Central memory CD8-positive, alpha-beta T cell (primary cell): ENCODE results near the gene PON2.
A peak's percentile ranks its signal among the peaks of the same experiment; 100 is the strongest.

Experiments
- ATAC-seq: fragments of 150-1000 bp; cut with Tn5 transposase; replicated peaks from 2 replicates; pipeline ENCODE4 v1.10.0; 2022; ENCODE audit warnings: mild to moderate bottlenecking, moderate FRiP score, moderate number of reproducible peaks; ENCODE audit not compliant: poor library complexity, severe bottlenecking; ENCODE audit errors: extremely low read depth
- DNase-seq, 2 donors: peaks; one replicate each; pipeline ENCODE4 v3.0.0; 2021; ENCODE audit warnings: low spot score in 2 of 2
- H3K27ac Mint-ChIP-seq: one replicate; pipeline ENCODE4 v1.8.0; 2022; ENCODE audit warnings: low read depth, mild to moderate bottlenecking, moderate library complexity, mixed read lengths
- H3K27me3 Mint-ChIP-seq: one replicate; pipeline ENCODE4 v1.8.0; 2022; ENCODE audit warnings: mixed read lengths
- H3K36me3 Mint-ChIP-seq: one replicate; pipeline ENCODE4 v1.8.0; 2022; ENCODE audit warnings: mild to moderate bottlenecking, moderate library complexity, mixed read lengths; ENCODE audit not compliant: insufficient read depth
- H3K4me1 Mint-ChIP-seq: one replicate; pipeline ENCODE4 v1.8.0; 2022; ENCODE audit warnings: mixed read lengths
- H3K4me3 Mint-ChIP-seq: one replicate; pipeline ENCODE4 v1.8.0; 2022; ENCODE audit warnings: mild to moderate bottlenecking, moderate library complexity, mixed read lengths
- H3K9me3 Mint-ChIP-seq: one replicate; pipeline ENCODE4 v1.8.0; 2022; ENCODE audit warnings: mixed read lengths

The PON2 gene

GRCh38 chr7:95433952-95434556 is 774 bp downstream of the PON2 start:
- no peak for DNase-seq
- Mint-ChIP-seq H3K27me3 (no peaks in the 10 kb centered on the region), H3K36me3 (peaks cover 4% of the 10 kb centered on the region), H3K9me3 (no peaks in the 10 kb centered on the region), H3K4me1 (peaks cover 12% of the 10 kb centered on the region), H3K4me3 (peak overlapping the region; percentile 85), H3K27ac (peak overlapping the region; percentile 87)
- ATAC-seq, result no peak

GRCh38 chr7:95433129-95433528 is 1.7 kb downstream of the PON2 start:
- ATAC-seq (no peak), DNase-seq (no peak)
- H3K9me3 Mint-ChIP-seq, result no peaks in the 10 kb centered on the region
- peaks cover 12% of the 10 kb centered on the region for H3K4me1 Mint-ChIP-seq
- H3K4me3 Mint-ChIP-seq, result no peak overlapping the region
- peaks cover 4% of the 10 kb centered on the region for H3K36me3 Mint-ChIP-seq
- H3K27ac Mint-ChIP-seq, result no peak overlapping the region
- H3K27me3 Mint-ChIP-seq, result no peaks in the 10 kb centered on the region

DNA sequence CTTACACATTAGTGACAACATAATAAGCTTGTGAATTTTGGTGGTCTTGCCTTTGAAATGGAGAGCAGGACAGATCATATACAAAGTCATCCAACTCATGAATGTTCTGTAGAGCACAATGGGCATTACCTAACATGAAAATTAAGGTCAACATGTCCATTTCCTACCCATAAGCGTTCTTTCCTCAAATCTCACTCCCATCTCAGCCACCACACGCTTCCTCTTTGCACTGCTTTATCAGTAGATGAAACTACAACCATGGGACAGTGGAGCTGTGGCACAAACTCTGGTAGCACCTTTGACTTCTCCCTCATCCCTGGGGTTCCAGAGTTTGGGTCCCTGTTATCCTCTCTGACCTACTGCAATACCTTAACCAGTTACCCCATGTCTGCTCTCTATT is 2.2 kb downstream of the PON2 start:
- ATAC-seq, result no peak
- H3K27me3 Mint-ChIP-seq, result no peaks in the 10 kb centered on the region
- H3K4me3 Mint-ChIP-seq, result no peak overlapping the region
- H3K9me3 Mint-ChIP-seq, result no peaks in the 10 kb centered on the region
- H3K36me3 Mint-ChIP-seq, result peaks cover 4% of the 10 kb centered on the region
- DNase-seq, result no peak
- peaks cover 12% of the 10 kb centered on the region for H3K4me1 Mint-ChIP-seq
- no peak overlapping the region for H3K27ac Mint-ChIP-seq

DNA sequence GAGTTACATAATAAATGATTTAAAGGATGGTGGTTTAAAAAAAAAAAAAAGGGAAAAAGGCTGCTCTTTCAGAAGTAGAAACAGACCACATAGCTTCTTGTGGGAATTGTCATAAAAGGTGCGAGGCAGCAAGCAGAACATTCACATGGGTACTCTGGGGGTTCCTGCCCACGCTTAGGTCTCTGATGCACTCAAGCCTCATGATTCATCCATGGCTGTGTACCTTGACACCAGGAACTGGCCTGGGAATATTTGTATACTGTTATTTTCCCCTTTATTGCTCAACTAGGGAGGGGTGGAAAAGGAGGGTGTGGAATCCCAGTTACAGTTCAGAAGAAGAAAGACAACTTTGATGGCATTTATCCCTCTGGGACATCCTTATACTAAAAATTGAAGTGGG is 4.0 kb downstream of the PON2 start:
- DNase-seq (no peak), ATAC-seq (no peak)
- Mint-ChIP-seq H3K9me3 (no peaks in the 10 kb centered on the region), H3K27me3 (no peaks in the 10 kb centered on the region), H3K36me3 (peaks cover 4% of the 10 kb centered on the region), H3K4me1 (peaks cover 12% of the 10 kb centered on the region), H3K4me3 (no peak overlapping the region), H3K27ac (no peak overlapping the region)

- H3K9me3 Mint-ChIP-seq, result no peaks in the 10 kb centered on the region
- peaks cover 5% of the 10 kb centered on the region for H3K4me1 Mint-ChIP-seq
- ATAC-seq (no peak), DNase-seq (no peak)
- H3K4me3 Mint-ChIP-seq, result no peak overlapping the region
- peaks cover 1% of the 10 kb centered on the region for H3K36me3 Mint-ChIP-seq
- no peaks in the 10 kb centered on the region for H3K27me3 Mint-ChIP-seq
- H3K27ac Mint-ChIP-seq, result no peak overlapping the region
Measured at GRCh38 chr7:95429241-95429990, 5.4 kb downstream of the PON2 start.

DNA sequence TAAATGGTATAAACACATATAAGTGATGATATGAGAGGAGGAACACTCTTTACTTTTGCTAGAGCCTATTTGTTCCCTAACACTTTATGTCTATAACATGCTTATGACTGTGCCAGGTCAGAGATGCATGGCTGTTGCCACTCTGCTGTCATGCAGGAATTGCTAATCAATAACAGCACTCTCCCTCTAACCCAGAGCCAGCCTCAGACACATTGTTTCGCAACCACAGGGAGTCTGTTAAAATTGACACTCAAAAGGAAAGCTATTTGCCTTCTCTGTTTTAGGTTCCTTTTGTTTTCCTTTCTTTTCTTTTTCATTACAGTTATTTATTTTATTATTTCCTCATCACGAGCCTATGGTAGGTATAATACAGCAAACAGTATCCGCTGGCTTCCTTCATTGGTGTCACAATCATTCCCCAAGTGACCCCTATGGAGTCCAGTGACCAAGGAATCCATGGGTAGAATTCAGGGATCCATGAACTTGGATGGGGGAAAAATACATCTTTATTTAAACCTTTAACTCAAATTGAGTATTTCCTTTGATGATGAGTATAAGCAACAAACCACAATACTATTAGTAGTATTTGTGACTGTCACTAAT is 6.8 kb downstream of the PON2 start:
- DNase-seq, result no peak
- H3K27me3 Mint-ChIP-seq, result no peaks in the 10 kb centered on the region
- H3K36me3 Mint-ChIP-seq, result peaks cover 1% of the 10 kb centered on the region
- H3K9me3 Mint-ChIP-seq, result no peaks in the 10 kb centered on the region
- no peak overlapping the region for H3K4me3 Mint-ChIP-seq
- no peak overlapping the region for H3K27ac Mint-ChIP-seq
- no peaks in the 10 kb centered on the region for H3K4me1 Mint-ChIP-seq
- ATAC-seq, result no peak

DNA sequence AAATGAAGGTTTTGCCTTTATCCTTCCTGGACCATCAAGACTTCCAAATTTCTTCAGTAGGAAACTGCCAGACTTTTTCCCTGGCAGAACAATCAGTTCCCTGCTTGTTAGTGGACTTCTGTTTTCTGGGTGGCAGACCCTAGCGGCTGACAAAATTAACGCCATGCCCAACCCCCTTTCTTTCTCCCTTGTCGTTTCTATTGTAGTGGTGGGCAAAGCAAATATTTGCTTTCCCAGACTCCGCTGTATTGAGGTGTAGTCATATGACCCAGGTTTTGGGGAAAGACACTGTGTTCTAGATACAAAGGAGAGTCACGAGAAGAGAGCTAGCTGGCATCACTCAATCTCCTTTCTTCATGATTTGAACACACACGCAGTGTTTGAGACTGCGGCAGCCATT is 7.7 kb downstream of the PON2 start:
- Mint-ChIP-seq H3K9me3 (no peaks in the 10 kb centered on the region), H3K4me1 (no peaks in the 10 kb centered on the region), H3K27me3 (no peaks in the 10 kb centered on the region), H3K27ac (no peak overlapping the region), H3K36me3 (peaks cover 3% of the 10 kb centered on the region), H3K4me3 (no peak overlapping the region)
- ATAC-seq (no peak), DNase-seq (no peak)

- no peak for ATAC-seq
- Mint-ChIP-seq H3K27ac (no peak overlapping the region), H3K36me3 (peaks cover 3% of the 10 kb centered on the region), H3K4me1 (no peaks in the 10 kb centered on the region), H3K9me3 (no peaks in the 10 kb centered on the region), H3K4me3 (no peak overlapping the region), H3K27me3 (no peaks in the 10 kb centered on the region)
- DNase-seq, result no peak
Measured at GRCh38 chr7:95425694-95426093, 9.1 kb downstream of the PON2 start.

GRCh38 chr7:95424716-95425115 is 10.1 kb downstream of the PON2 start:
- ATAC-seq, result no peak
- no peak for DNase-seq
- H3K36me3 Mint-ChIP-seq, result peaks cover 2% of the 10 kb centered on the region
- no peak overlapping the region for H3K27ac Mint-ChIP-seq
- H3K27me3 Mint-ChIP-seq, result no peaks in the 10 kb centered on the region
- no peaks in the 10 kb centered on the region for H3K4me1 Mint-ChIP-seq
- no peak overlapping the region for H3K4me3 Mint-ChIP-seq
- H3K9me3 Mint-ChIP-seq, result no peaks in the 10 kb centered on the region

DNA sequence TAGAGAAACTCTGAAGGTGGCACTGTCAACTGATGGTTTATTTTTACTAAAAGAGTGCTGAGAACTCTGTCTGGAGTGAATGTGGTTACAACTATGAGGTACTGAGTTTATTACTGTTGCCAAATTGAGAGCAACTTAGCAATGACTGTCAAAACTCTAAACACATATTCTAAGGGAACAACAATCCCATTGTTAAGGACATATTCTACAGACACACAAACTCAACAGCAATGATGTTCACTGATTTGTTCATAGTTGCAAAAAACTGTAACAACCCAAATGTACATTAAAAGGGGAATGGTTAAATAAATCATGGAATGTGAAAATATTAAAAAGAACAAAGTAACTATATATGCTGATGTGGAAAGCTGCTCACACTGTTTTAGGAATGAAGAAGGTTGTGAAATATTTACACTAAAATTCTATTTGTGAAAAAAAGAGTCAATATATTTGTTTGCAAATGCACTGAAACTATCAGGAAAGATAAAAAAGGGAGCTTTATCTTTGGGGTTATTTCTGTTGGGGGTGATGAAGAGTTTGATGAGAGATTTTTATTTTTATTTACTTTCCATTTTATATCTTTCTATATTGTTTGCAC is 12.9 kb downstream of the PON2 start:
- Mint-ChIP-seq H3K9me3 (no peaks in the 10 kb centered on the region), H3K4me3 (no peak overlapping the region), H3K4me1 (no peaks in the 10 kb centered on the region), H3K27me3 (no peaks in the 10 kb centered on the region), H3K27ac (no peak overlapping the region), H3K36me3 (peaks cover 2% of the 10 kb centered on the region)
- ATAC-seq, result no peak
- no peak for DNase-seq

DNA sequence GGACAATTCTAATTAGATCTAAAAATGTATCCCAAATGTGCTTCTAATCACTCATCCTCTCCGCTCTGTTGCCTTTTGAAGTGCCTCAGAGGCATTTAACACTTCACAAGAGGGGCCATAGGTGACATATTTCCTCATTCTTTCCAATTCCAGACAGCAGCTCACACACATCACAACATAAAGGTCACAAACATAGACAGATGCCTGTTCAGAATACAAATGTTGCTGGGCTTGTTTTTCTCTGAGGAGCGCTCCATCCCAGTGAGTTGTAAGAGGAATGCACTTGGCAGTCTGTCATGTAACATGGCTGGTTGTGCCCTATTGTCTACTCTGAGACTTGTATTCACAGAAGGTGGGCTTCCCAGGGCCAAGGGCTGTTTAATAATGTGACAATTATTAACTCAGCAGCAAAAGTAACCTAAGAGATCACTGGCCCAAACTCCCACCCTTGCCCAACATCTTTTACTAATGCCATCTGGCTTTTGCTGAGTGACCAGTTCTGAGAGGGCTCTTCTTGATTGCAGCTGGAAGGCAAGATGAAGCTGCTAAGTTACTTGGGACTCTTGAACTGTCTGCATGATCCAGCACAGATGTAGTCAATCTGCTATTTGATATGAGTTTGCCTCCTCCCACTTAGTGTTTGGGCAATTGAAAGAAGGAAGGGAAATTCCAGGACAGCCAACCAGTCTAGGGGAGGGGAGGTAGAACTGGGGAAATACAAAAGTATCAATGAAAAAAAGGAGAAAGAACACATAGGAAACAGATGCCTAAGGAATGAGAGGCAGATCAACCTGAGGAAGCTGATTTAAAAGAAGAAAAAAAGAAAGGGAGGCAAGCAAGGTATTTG is 13.6 kb downstream of the PON2 start:
- no peaks in the 10 kb centered on the region for H3K4me1 Mint-ChIP-seq
- no peak overlapping the region for H3K4me3 Mint-ChIP-seq
- ATAC-seq, result no peak
- H3K9me3 Mint-ChIP-seq, result no peaks in the 10 kb centered on the region
- peaks cover 2% of the 10 kb centered on the region for H3K36me3 Mint-ChIP-seq
- no peaks in the 10 kb centered on the region for H3K27me3 Mint-ChIP-seq
- H3K27ac Mint-ChIP-seq, result no peak overlapping the region
- no peak for DNase-seq

DNA sequence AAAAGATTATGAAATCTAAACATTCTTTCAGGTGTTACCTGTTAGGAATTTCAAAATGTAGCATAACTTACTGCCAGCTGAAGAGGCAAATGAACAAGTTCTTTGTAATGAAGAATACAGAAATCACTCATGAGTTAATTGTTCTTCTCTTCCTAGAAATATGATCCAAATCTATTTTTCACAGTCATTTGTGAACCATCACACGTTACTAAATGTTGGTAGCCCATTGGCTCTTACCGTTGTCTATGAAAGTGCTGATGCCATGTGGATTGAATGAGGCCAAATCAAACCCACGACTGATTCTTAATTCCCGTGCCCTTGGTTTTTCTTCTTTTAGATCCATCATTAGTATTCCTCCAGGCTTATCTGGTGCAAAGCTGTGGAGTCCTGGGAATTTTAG is 22.8 kb downstream of the PON2 start:
- ATAC-seq (no peak), DNase-seq (no peak)
- Mint-ChIP-seq H3K27ac (no peak overlapping the region), H3K27me3 (no peaks in the 10 kb centered on the region), H3K9me3 (no peaks in the 10 kb centered on the region), H3K36me3 (peaks cover 14% of the 10 kb centered on the region), H3K4me1 (no peaks in the 10 kb centered on the region), H3K4me3 (no peak overlapping the region)
